CD4-positive, alpha-beta memory T cell (primary cell): ENCODE data around the gene CYBA. TPM values are rescaled to one million over a fixed set of nuclear protein-coding genes. Genes with fewer than 3 reads are reported as not detected.

Source experiments
- CTCF ChIA-PET: fragments of 350-600 bp; sonication (Branson Sonifier 250); formaldehyde crosslinking; loops from one replicate; lab custom pipeline; 2021; ENCODE audit warnings: inconsistent platforms; ENCODE audit not compliant: partially characterized antibody; lab: Charles Lee
- POLR2A ChIA-PET: fragments of 350-600 bp; sonication (Branson Sonifier 250); formaldehyde crosslinking; loops from one replicate; lab custom pipeline; 2021; ENCODE audit not compliant: partially characterized antibody; lab: Charles Lee
- DNase-seq, 5 donors: peaks; one replicate each; pipeline versions ENCODE4 v3.0.0 to v3.0.0-alpha.2; 2020 to 2022; ENCODE audit warnings: mixed read lengths in 1 of 5
- H3K27ac ChIP-seq: one replicate; pipeline ENCODE4 v1.7.0; 2013; ENCODE audit warnings: low read depth, low read length
- H3K27me3 ChIP-seq: 2 replicates; pipeline ENCODE4 v1.7.0; 2013; ENCODE audit warnings: mild to moderate bottlenecking, low read length, moderate library complexity; ENCODE audit not compliant: insufficient read depth
- H3K36me3 ChIP-seq: 2 replicates; pipeline ENCODE4 v1.7.0; 2013; ENCODE audit warnings: mild to moderate bottlenecking, low read length, moderate library complexity; ENCODE audit not compliant: insufficient read depth
- H3K4me1 ChIP-seq: 2 replicates; pipeline ENCODE4 v1.7.0; 2013; ENCODE audit warnings: mild to moderate bottlenecking, low read length, moderate library complexity; ENCODE audit not compliant: insufficient read depth
- H3K4me3 ChIP-seq, 2 donors: one replicate each; pipeline ENCODE4 v1.7.0; 2013; ENCODE audit warnings: low read length in 2 of 2, mild to moderate bottlenecking in 1 of 2
- H3K9me3 ChIP-seq, 2 donors: one replicate each; pipeline ENCODE4 v1.7.0; 2013; ENCODE audit warnings: low read length in 2 of 2, control low read depth in 1 of 2; ENCODE audit not compliant: control insufficient read depth in 1 of 2
- H3K27ac Mint-ChIP-seq, 7 donors: one replicate each; pipeline ENCODE4 v1.8.0; 2020 to 2021; ENCODE audit warnings: mixed read lengths in 7 of 7, mild to moderate bottlenecking in 6 of 7, inconsistent platforms in 3 of 7, moderate library complexity in 3 of 7
- H3K27me3 Mint-ChIP-seq, 2 donors: one replicate each; pipeline ENCODE4 v1.8.0; 2020 to 2021; ENCODE audit warnings: mixed read lengths in 2 of 2
- H3K36me3 Mint-ChIP-seq, 2 donors: one replicate each; pipeline ENCODE4 v1.8.0; 2020 to 2021; ENCODE audit warnings: mixed read lengths in 2 of 2, inconsistent platforms in 1 of 2, mild to moderate bottlenecking in 1 of 2
- H3K4me1 Mint-ChIP-seq, 4 donors: one replicate each; pipeline ENCODE4 v1.8.0; 2020 to 2021; ENCODE audit warnings: mixed read lengths in 4 of 4, mild to moderate bottlenecking in 1 of 4
- H3K4me3 Mint-ChIP-seq, 8 donors: one replicate each; pipeline ENCODE4 v1.8.0; 2020 to 2021; ENCODE audit warnings: mixed read lengths in 8 of 8, mild to moderate bottlenecking in 7 of 8, moderate library complexity in 6 of 8, inconsistent platforms in 3 of 8
- H3K9me3 Mint-ChIP-seq, 8 donors: one replicate each; pipeline ENCODE4 v1.8.0; 2020 to 2021; ENCODE audit warnings: mixed read lengths in 8 of 8, mild to moderate bottlenecking in 5 of 8, inconsistent platforms in 3 of 8, moderate library complexity in 1 of 8
- intact Hi-C: fragments of 100-400 bp; cut with micrococcal nuclease; formaldehyde crosslinking; loops from one replicate; pipeline ENCODE4 v1.15.1; 2023
- polyA plus RNA-seq, 2 donors: library from polyadenylated mRNA; unstranded; fragments of 300-500 nt; fragmentation: Illumina TruSeq; gene quantifications; one replicate each; pipeline ENCODE4 v1.2.3, GENCODE V29; 2021
- total RNA-seq, 2 experiments: library from RNA; stranded (reverse); gene quantifications; one replicate each; pipeline ENCODE4 v1.2.3, GENCODE V29; 2021

Gene CYBA
- total and polyA plus RNA-seq, 4 experiments from 2014 or later: 383 to 1,286 (median 538) TPM

DNA sequence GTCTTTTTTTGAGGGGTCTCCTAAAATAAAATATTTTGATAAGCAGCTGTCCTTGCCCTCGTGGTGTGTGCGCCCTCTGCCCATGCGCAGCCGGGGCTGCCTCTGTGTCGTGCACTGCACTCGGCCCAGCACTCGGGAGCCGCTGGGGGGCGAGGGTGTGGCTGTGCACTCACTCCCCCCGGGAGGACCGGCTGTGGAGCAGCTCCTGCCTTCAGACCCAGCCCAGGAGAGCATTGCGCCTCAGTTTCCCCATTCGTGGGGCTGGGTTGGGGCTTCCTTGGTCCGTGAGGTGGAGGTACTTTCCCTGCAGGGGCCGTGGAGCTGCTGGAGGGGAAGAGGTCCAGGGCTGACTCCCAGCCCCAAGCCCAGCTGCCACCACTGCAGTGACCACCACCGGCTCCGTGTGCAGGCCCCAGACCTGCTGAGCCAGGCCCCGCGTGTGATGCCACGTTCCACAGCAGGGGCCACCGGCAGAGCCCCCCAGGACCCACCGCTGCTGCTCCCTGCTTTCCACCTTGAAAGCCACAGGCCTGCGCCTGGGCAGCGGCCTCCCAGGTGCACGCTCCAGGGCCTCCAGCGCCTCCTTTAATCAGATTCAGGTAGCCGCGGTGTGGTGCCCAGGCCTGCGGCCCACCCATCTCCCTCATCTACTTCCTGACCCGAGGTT is 18.8 kb downstream of the CYBA start:
- Mint-ChIP-seq H3K36me3 (peaks cover 6 to 28% of the 10 kb centered on the region in 2 donors), H3K4me1 (peaks cover 5 to 31% (median 13%) of the 10 kb centered on the region in 4 donors), H3K9me3 (peaks cover 0 to under 1% (median 0%) of the 10 kb centered on the region in 8 donors), H3K27ac (peak overlapping the region in 6 of 7 donors; percentile 26 to 83 (median 52)), H3K27me3 (peaks cover 0 to under 1% of the 10 kb centered on the region in 2 donors), H3K4me3 (no peak overlapping the region)
- Histone ChIP-seq H3K27me3 (no peaks in the 10 kb centered on the region), H3K27ac (no peak overlapping the region), H3K4me1 (peaks cover 25% of the 10 kb centered on the region), H3K36me3 (peaks cover 9% of the 10 kb centered on the region), H3K4me3 (no peak overlapping the region), H3K9me3 (no peaks in the 10 kb centered on the region)
- DNase-seq: peak in 1 of 5 donors; percentile 28
- ChIA-PET CTCF (interaction anchor here (1.1 to 1.6 kb wide), 2 partner anchors 12 to 18 kb away, joined by 3 read pairs; no protein-coding TSS in a partner anchor), POLR2A (interaction anchor here (1.6 to 6.0 kb wide), 4 partner anchors 12 to 56 kb away, joined by 7 to 50 read pairs (median 10); partner anchors contain the start of gene MVD)
- intact Hi-C loops: loop anchor here (5.0 kb wide), 1 partner anchor 225 kb away; the partner anchor contains the start of genes GALNS and TRAPPC2L

DNA sequence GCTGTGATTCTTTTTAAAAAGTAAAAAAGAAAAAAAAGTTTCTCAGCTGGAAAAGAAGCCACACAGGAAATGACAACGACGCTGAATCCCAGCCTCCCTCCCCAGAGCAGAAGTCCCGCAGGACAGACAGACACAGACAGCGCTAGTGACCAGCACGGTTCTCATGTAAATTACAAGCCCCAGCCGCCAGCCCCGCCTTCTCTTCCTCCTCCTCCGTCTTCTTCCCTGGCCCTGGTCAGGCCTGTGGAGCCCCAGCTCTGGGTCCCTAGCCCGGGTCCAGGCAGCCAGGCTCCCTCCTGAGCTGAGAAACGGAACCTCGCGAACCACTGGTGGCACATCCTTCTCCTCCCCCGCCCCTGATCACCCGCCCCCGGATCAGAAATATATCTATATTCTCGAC is 19.5 kb downstream of the CYBA start:
- Histone ChIP-seq H3K36me3 (peaks cover 9% of the 10 kb centered on the region), H3K9me3 (no peaks in the 10 kb centered on the region), H3K4me1 (peaks cover 24% of the 10 kb centered on the region), H3K27me3 (no peaks in the 10 kb centered on the region), H3K4me3 (no peak overlapping the region), H3K27ac (no peak overlapping the region)
- H3K4me3 Mint-ChIP-seq: peak overlapping the region in 1 of 8 donors; percentile 24
- peaks cover 12 to 32% of the 10 kb centered on the region in 2 donors for H3K36me3 Mint-ChIP-seq
- H3K27ac Mint-ChIP-seq: peak overlapping the region in 4 of 7 donors; percentile 26 to 84 (median 62)
- no peaks in the 10 kb centered on the region for H3K27me3 Mint-ChIP-seq
- intact Hi-C loops: loop anchor here (5.0 kb wide), 1 partner anchor 226 kb away; the partner anchor contains the start of genes GALNS and TRAPPC2L
- H3K9me3 Mint-ChIP-seq: no peaks in the 10 kb centered on the region
- DNase-seq: peak in 1 of 5 donors; percentile 5
- ChIA-PET POLR2A (interaction anchor here (0.9 to 6.0 kb wide), 3 partner anchors 10 to 32 kb away, joined by 3 to 50 read pairs (median 12); partner anchors contain the start of gene MVD), CTCF (interaction anchor here (1.6 kb wide), 1 partner anchor 12 kb away, joined by 3 read pairs; no protein-coding TSS in a partner anchor)
- H3K4me1 Mint-ChIP-seq: peaks cover 5 to 29% (median 11%) of the 10 kb centered on the region in 4 donors

- DNase-seq: peak in 1 of 5 donors; percentile 28
- no peak overlapping the region for H3K27ac Mint-ChIP-seq
- Histone ChIP-seq H3K9me3 (no peaks in the 10 kb centered on the region), H3K27ac (no peak overlapping the region), H3K36me3 (peaks cover 9% of the 10 kb centered on the region), H3K4me1 (peaks cover 20% of the 10 kb centered on the region), H3K4me3 (no peak overlapping the region), H3K27me3 (no peaks in the 10 kb centered on the region)
- ChIA-PET CTCF (interaction anchor here (1.6 kb wide), 1 partner anchor 11 kb away, joined by 3 read pairs; no protein-coding TSS in a partner anchor), POLR2A (interaction anchor here (0.9 to 6.0 kb wide), 3 partner anchors 10 to 33 kb away, joined by 3 to 50 read pairs (median 12); partner anchors contain the start of gene MVD)
- H3K36me3 Mint-ChIP-seq: peaks cover 15 to 37% of the 10 kb centered on the region in 2 donors
- H3K9me3 Mint-ChIP-seq: no peaks in the 10 kb centered on the region
- peaks cover 5 to 24% (median 9%) of the 10 kb centered on the region in 4 donors for H3K4me1 Mint-ChIP-seq
- intact Hi-C loops: loop anchor here (5.0 kb wide), 1 partner anchor 226 kb away; the partner anchor contains the start of genes GALNS and TRAPPC2L
- H3K4me3 Mint-ChIP-seq: no peak overlapping the region
- H3K27me3 Mint-ChIP-seq: no peaks in the 10 kb centered on the region
These were observed 19.9 kb downstream of the CYBA start for GRCh38 chr16:88630941-88631340.

DNA sequence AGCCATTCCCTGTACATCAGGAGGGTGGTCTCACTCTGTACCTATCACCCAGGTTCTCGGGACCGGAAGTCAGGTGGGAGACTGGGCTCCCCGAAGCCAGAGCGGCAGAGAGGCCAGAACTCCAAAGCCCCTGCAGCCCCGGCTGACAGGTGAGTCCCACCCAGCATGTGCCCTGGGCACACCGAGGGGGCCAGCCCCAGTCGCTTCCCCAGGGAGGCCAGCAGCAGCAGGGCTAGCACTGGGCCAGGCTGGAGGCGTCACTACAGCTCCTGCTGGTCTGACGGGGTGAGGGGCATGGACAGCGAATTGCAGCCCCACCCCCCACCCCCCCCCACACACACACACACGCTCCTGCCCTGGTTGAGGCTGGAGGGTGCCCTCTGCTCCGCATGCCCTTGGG is 20.4 kb downstream of the CYBA start:
- Mint-ChIP-seq H3K4me3 (no peak overlapping the region), H3K36me3 (peaks cover 15 to 40% of the 10 kb centered on the region in 2 donors), H3K4me1 (peaks cover 5 to 20% (median 8%) of the 10 kb centered on the region in 4 donors), H3K27ac (peak overlapping the region in 1 of 7 donors; percentile 83), H3K27me3 (no peaks in the 10 kb centered on the region), H3K9me3 (no peaks in the 10 kb centered on the region)
- Histone ChIP-seq H3K27ac (no peak overlapping the region), H3K27me3 (no peaks in the 10 kb centered on the region), H3K4me1 (peaks cover 18% of the 10 kb centered on the region), H3K4me3 (no peak overlapping the region), H3K36me3 (peaks cover 9% of the 10 kb centered on the region), H3K9me3 (no peaks in the 10 kb centered on the region)
- ChIA-PET POLR2A (interaction anchor here (0.9 to 6.0 kb wide), 2 partner anchors 11 kb away, joined by 3 to 50 read pairs; no protein-coding TSS in a partner anchor), CTCF (interaction anchor here (1.6 kb wide), 1 partner anchor 10 kb away, joined by 5 read pairs; no protein-coding TSS in a partner anchor)
- intact Hi-C loops: loop anchor here (5.0 kb wide), 1 partner anchor 227 kb away; the partner anchor contains the start of genes GALNS and TRAPPC2L
- DNase-seq: peak in 1 of 5 donors; percentile 36

DNA sequence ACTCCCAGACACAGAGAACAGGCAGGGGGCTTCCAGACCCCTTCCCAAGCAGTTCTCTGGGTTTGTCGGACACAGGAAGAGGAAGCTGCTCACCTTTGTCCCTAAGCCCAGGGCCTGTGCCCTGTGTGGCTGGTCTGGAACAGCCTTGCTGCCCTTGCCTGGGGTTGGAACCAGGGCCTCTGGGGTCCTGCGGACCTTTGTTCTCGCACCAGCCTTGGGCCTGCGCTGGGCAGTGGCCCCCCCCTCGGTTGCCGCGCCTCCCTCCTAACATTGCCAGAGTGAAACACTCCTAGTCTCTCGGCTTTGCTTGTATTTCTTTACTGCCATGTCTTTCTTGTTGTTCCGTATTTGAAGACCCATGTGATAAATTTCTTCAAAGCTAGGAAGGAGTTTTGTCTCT is 21.0 kb downstream of the CYBA start:
- Histone ChIP-seq H3K4me3 (no peak overlapping the region), H3K4me1 (peaks cover 12% of the 10 kb centered on the region), H3K27me3 (no peaks in the 10 kb centered on the region), H3K36me3 (peaks cover 15% of the 10 kb centered on the region), H3K9me3 (no peaks in the 10 kb centered on the region), H3K27ac (no peak overlapping the region)
- Mint-ChIP-seq H3K4me3 (no peak overlapping the region), H3K36me3 (peaks cover 15 to 40% of the 10 kb centered on the region in 2 donors), H3K27me3 (no peaks in the 10 kb centered on the region), H3K27ac (peak overlapping the region in 2 of 7 donors; percentile 46 to 92), H3K9me3 (no peaks in the 10 kb centered on the region), H3K4me1 (peaks cover 3 to 15% (median 6%) of the 10 kb centered on the region in 4 donors)
- POLR2A ChIA-PET: interaction anchor here (0.6 to 6.0 kb wide), 3 partner anchors 9 to 12 kb away, joined by 3 to 50 read pairs (median 3); partner anchors contain the start of gene IL17C
- peak in 1 of 5 donors; percentile 2 for DNase-seq
- intact Hi-C loops: loop anchor here (5.0 kb wide), 1 partner anchor 227 kb away; the partner anchor contains the start of genes GALNS and TRAPPC2L
- CTCF ChIA-PET: interaction anchor here (0.6 to 1.6 kb wide), 3 partner anchors 10 to 873 kb away, joined by 3 to 5 read pairs (median 3); no protein-coding TSS in a partner anchor

DNA sequence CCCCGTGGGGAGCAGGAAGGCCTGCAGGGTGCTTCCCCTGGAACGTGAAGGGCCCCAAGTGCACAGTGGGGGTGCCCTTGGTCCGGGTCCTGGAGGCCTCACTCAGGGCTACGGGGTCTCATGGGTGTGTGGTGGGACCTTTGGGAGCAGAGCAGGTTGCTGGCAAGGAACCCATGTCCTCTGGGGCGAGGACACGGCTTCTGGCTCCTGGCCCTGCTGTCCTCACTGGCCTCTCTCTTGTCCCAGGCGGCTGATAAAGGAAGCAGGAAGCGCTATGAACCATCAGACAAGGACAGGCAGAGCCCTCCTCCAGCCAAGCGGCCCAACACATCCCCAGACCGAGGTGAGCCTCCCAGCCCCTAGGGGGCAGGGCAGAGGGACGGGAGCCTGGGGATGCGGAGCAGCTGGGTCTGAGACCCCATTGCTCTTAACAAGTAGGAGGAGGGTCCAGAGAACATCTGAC is 22.3 kb downstream of the CYBA start:
- peak in 1 of 5 donors; percentile 8 for DNase-seq
- intact Hi-C loops: no loop called here
- ChIA-PET POLR2A (interaction anchor here (6.0 kb wide), 1 partner anchor 9 kb away, joined by 50 read pairs; no protein-coding TSS in a partner anchor), CTCF (interaction anchor here (0.6 to 1.4 kb wide), 2 partner anchors 11 to 16 kb away, joined by 3 read pairs; no protein-coding TSS in a partner anchor)
- Mint-ChIP-seq H3K4me3 (no peak overlapping the region), H3K27me3 (no peaks in the 10 kb centered on the region), H3K36me3 (peaks cover 18 to 48% of the 10 kb centered on the region in 2 donors), H3K27ac (peak overlapping the region in 3 of 7 donors; percentile 27 to 70 (median 35)), H3K9me3 (no peaks in the 10 kb centered on the region), H3K4me1 (peaks cover 2 to 11% (median 3%) of the 10 kb centered on the region in 4 donors)
- H3K36me3 ChIP-seq: peaks cover 28% of the 10 kb centered on the region
- H3K27ac ChIP-seq: no peak overlapping the region
- no peaks in the 10 kb centered on the region for H3K9me3 ChIP-seq
- no peak overlapping the region for H3K4me3 ChIP-seq
- peaks cover 5% of the 10 kb centered on the region for H3K4me1 ChIP-seq
- H3K27me3 ChIP-seq: no peaks in the 10 kb centered on the region
